OCI-LY3 (cell line): ENCODE results near the gene IPP.
"Not testable (repeated sequence)": the region's sequence is repeated elsewhere in the genome, so short reads cannot be mapped to it uniquely, and the experiment has no call there.

Experiments used
- CTCF ChIP-seq: fragments of 200-600, 300-600 bp; sonication (generic); IDR thresholded peaks from 2 replicates; pipeline ENCODE4 v1.5.1; 2014; ENCODE audit warnings: antibody characterized with exemption, low read length, low read depth
- EZH2phosphoT487 ChIP-seq: fragments of 200-600 bp; shearing (Covaris generic); IDR thresholded peaks from 2 replicates; pipeline ENCODE4 v1.6.1; 2018; ENCODE audit warnings: antibody characterized with exemption, mixed run types, low read depth

GRCh38 chr1:45676553-45676952 is 73.9 kb downstream of the IPP start:
- TF ChIP-seq CTCF, EZH2phosphoT487: not testable (repeated sequence)
